Hepatocyte (in vitro differentiated cells): ENCODE measurements around the gene GLRX.

Experiments used
- EZH2 ChIP-seq: fragments of 200-600 bp; sonication (generic); IDR thresholded peaks from 2 replicates; pipeline ENCODE4 v1.6.1; 2016; ENCODE audit warnings: antibody characterized with exemption, mild to moderate bottlenecking, borderline replicate concordance
- TF ChIP-seq, protein P1 (sequence below): fragments of 200-600 bp; sonication (generic); IDR thresholded peaks from 2 replicates; pipeline ENCODE4 v1.5.1; 2016; ENCODE audit warnings: antibody characterized with exemption, mild to moderate bottlenecking; ENCODE audit not compliant: poor library complexity

DNA sequence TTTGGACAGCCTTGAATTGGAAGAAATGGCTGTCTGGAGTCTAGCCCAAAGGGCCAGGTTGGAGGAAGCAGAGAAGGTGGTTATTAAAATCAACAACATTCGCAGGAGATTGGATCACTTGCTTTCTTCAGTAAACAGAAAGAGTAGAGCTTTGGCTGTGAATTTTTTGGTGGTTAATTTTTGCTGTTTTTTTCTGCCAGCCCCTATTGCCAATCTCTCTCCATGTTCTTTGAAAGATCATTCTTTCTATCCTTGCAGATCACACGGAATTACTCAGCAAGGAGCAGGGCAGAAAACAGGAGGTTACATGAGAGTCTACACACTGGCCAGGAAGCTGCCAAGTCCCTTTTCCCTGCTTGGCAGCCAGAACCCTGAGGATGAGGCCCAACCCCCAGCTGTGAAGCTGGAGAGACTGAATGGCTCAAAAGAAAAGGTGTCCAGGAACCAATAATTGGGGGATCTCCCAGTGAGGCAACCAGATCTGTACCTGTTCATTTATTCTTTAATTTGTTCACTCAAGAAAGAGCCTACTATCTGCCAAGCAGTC lies 13.0 kb downstream of the GLRX start:
- TF ChIP-seq, protein P1, sequence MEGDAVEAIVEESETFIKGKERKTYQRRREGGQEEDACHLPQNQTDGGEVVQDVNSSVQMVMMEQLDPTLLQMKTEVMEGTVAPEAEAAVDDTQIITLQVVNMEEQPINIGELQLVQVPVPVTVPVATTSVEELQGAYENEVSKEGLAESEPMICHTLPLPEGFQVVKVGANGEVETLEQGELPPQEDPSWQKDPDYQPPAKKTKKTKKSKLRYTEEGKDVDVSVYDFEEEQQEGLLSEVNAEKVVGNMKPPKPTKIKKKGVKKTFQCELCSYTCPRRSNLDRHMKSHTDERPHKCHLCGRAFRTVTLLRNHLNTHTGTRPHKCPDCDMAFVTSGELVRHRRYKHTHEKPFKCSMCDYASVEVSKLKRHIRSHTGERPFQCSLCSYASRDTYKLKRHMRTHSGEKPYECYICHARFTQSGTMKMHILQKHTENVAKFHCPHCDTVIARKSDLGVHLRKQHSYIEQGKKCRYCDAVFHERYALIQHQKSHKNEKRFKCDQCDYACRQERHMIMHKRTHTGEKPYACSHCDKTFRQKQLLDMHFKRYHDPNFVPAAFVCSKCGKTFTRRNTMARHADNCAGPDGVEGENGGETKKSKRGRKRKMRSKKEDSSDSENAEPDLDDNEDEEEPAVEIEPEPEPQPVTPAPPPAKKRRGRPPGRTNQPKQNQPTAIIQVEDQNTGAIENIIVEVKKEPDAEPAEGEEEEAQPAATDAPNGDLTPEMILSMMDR, result no peak
- no peak for TF ChIP-seq EZH2
